GM21390 (cell line): ENCODE data around the gene SNX19.
"Not testable (repeated sequence)": the region's sequence is repeated elsewhere in the genome, so short reads cannot be mapped to it uniquely, and the experiment has no call there.

Experiments
- ATAC-seq: cut with Tn5 transposase; IDR thresholded peaks from one replicate; pipeline ENCODE4 v1.9.1; 2021; ENCODE audit not compliant: unreplicated experiment

The SNX19 gene

GRCh38 chr11:130916238-130916855 is at the start of gene SNX19:
TSS of gene SNX19 (minus strand) at chr11:130916479. CDS start at chr11:130915939, 540 bp downstream.
- peak; percentile 99 for ATAC-seq

GRCh38 chr11:130964058-130964792 is 47.9 kb upstream of the SNX19 start:
- no peak for ATAC-seq

- no peak for ATAC-seq
Observed at GRCh38 chr11:130947889-130948288, 31.6 kb upstream of the SNX19 start.

- no peak for ATAC-seq
Observed at GRCh38 chr11:130947481-130947880, 31.2 kb upstream of the SNX19 start.

GRCh38 chr11:130947058-130947457 is 30.8 kb upstream of the SNX19 start:
- no peak for ATAC-seq

- ATAC-seq, result no peak
Observed at GRCh38 chr11:130945896-130946295, 29.6 kb upstream of the SNX19 start.

- ATAC-seq, result no peak
Observed at GRCh38 chr11:130940706-130941105, 24.4 kb upstream of the SNX19 start.

GRCh38 chr11:130937051-130937450 is 20.8 kb upstream of the SNX19 start:
- no peak for ATAC-seq

GRCh38 chr11:130932086-130932712 is 15.9 kb upstream of the SNX19 start:
- no peak for ATAC-seq

GRCh38 chr11:130924750-130925149 is 8.5 kb upstream of the SNX19 start:
- no peak for ATAC-seq

GRCh38 chr11:130920612-130921011 is 4.3 kb upstream of the SNX19 start:
- ATAC-seq, result not testable (repeated sequence)

- no peak for ATAC-seq
Observed at GRCh38 chr11:130918081-130918480, 1.8 kb upstream of the SNX19 start.

GRCh38 chr11:130916910-130917309 is 631 bp upstream of the SNX19 start:
- no peak for ATAC-seq

GRCh38 chr11:130915603-130916237 is 559 bp downstream of the SNX19 start:
- peak; percentile 27 for ATAC-seq

- ATAC-seq, result no peak
Observed at GRCh38 chr11:130913268-130913667, 3.0 kb downstream of the SNX19 start.

GRCh38 chr11:130912552-130912951 is 3.7 kb downstream of the SNX19 start:
- no peak for ATAC-seq

GRCh38 chr11:130911306-130911705 is 5.0 kb downstream of the SNX19 start:
- no peak for ATAC-seq

GRCh38 chr11:130909650-130910049 is 6.6 kb downstream of the SNX19 start:
- ATAC-seq, result no peak

- ATAC-seq, result no peak
Observed at GRCh38 chr11:130908770-130909625, 7.3 kb downstream of the SNX19 start.

- ATAC-seq, result no peak
Observed at GRCh38 chr11:130908061-130908460, 8.2 kb downstream of the SNX19 start.

GRCh38 chr11:130907229-130907628 is 9.1 kb downstream of the SNX19 start:
- no peak for ATAC-seq
